ENCODE results near the gene GABPB2.

The GABPB2 gene

GRCh38 chr1:151145304-151146071 lies 74.9 kb downstream of the GABPB2 start:
- TF ChIP-seq CTCF (IDR thresholded peaks at IDR 0.05; ENCODE audit: low read length), result no peak
- TF ChIP-seq EZH2 (IDR thresholded peaks at IDR 0.05; ENCODE audit: borderline replicate concordance, low read length), result no peak
- no peaks in the 10 kb centered on the region for H3K9me2 ChIP-seq (ENCODE audit: low read depth, low read length)
- H3K9ac ChIP-seq (ENCODE audit: low read length), result no peak overlapping the region; the same call in 1 of the 2 replicates
- H3K27me3 ChIP-seq (ENCODE audit: insufficient read depth, low read length), result 0 out of 2 replicates have a peak, but pooled peaks cover 5% of the 10 kb centered on the region
- H3K4me3 ChIP-seq (ENCODE audit: low read depth, low read length, poor library complexity, severe bottlenecking), result peak overlapping the region; percentile 71
- H2AFZ ChIP-seq (ENCODE audit: low read length), result no peak overlapping the region
- H3K4me1 ChIP-seq (ENCODE audit: insufficient read depth, low read length, severe bottlenecking), result peaks cover 33% of the 10 kb centered on the region
- no peaks in the 10 kb centered on the region for H4K20me1 ChIP-seq (ENCODE audit: insufficient read depth, low read length)
- H3K9me3 ChIP-seq (ENCODE audit: low read length), result no peaks in the 10 kb centered on the region
- H3K79me2 ChIP-seq (ENCODE audit: insufficient read depth, low read length), result no peaks in the 10 kb centered on the region
- no peaks in the 10 kb centered on the region for H3K36me3 ChIP-seq (ENCODE audit: insufficient read depth, low read length)
- H3K27ac ChIP-seq (ENCODE audit: low read depth, low read length, poor library complexity, severe bottlenecking), result no peak overlapping the region
- no peaks in the 10 kb centered on the region for H3F3A ChIP-seq (ENCODE audit: insufficient read depth, low read length)
- H3K4me2 ChIP-seq (ENCODE audit: low read length), result peak overlapping the region; percentile 91

- H3K79me2 ChIP-seq (ENCODE audit: insufficient read depth, low read length), result no peaks in the 10 kb centered on the region
- no peak overlapping the region for H3K27ac ChIP-seq (ENCODE audit: low read depth, low read length, poor library complexity, severe bottlenecking)
- TF ChIP-seq EZH2 (IDR thresholded peaks at IDR 0.05; ENCODE audit: borderline replicate concordance, low read length) (no peak), CTCF (IDR thresholded peaks at IDR 0.05; ENCODE audit: low read length) (no peak)
- peak overlapping the region; percentile 91 for H3K4me2 ChIP-seq (ENCODE audit: low read length)
- H3F3A ChIP-seq (ENCODE audit: insufficient read depth, low read length), result no peaks in the 10 kb centered on the region
- no peaks in the 10 kb centered on the region for H3K36me3 ChIP-seq (ENCODE audit: insufficient read depth, low read length)
- peak overlapping the region; percentile 69 for H3K9ac ChIP-seq (ENCODE audit: low read length)
- H2AFZ ChIP-seq (ENCODE audit: low read length), result no peak overlapping the region
- 0 out of 2 replicates have a peak, but pooled peaks cover 5% of the 10 kb centered on the region for H3K27me3 ChIP-seq (ENCODE audit: insufficient read depth, low read length)
- H3K9me3 ChIP-seq (ENCODE audit: low read length), result no peaks in the 10 kb centered on the region
- no peaks in the 10 kb centered on the region for H4K20me1 ChIP-seq (ENCODE audit: insufficient read depth, low read length)
- no peaks in the 10 kb centered on the region for H3K9me2 ChIP-seq (ENCODE audit: low read depth, low read length)
- peaks cover 33% of the 10 kb centered on the region for H3K4me1 ChIP-seq (ENCODE audit: insufficient read depth, low read length, severe bottlenecking)
- peak overlapping the region; percentile 71 for H3K4me3 ChIP-seq (ENCODE audit: low read depth, low read length, poor library complexity, severe bottlenecking)
Observed at GRCh38 chr1:151146072-151146411, 75.5 kb downstream of the GABPB2 start.

DNA sequence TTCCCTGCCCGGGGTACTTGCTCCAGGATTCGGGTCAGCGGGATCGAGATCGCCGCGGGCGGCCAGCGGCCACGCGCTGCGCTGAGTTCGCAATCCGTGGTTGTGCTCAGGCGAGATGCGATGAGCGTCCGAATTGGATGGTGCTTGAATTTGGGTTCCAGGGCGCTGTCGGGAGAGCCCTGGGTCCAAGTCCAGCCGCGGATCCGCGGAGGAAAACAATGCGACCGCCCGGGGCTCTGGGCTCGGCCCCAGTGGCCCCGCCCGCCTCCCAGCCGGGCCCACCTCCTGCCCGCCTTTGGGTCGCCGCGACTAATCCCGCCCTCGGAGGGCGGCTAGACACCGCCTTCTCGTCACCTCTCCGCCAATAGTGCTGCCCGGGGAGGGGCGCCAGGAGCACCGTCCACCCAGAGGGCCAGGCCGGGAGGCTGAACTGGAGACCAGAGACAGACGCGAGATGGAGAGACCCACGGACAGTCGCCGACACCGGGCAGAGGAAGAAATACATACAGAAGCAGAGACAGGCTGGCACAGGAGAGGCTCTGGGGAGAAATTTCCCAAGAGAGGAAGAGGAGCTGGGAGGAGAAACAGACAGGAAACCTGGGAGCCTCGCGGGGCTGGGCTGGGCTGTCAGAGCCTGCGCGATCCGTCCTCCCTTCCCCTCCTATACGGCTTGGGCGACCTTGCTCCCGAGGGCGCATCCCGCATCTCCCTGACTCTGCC lies 76.0 kb downstream of the GABPB2 start, which contains the start of gene SEMA6C:
SEMA6C (minus strand) TSS at position 220 of the 720 bp plus-strand sequence. CDS start 4,010 bp downstream, outside the sequence.
- Histone ChIP-seq H3K4me1 (ENCODE audit: insufficient read depth, low read length, severe bottlenecking) (peaks cover 32% of the 10 kb centered on the region), H3K4me3 (ENCODE audit: low read depth, low read length, poor library complexity, severe bottlenecking) (peak within 1 kb of the TSS; percentile 71)
- no peak for TF ChIP-seq EZH2 (IDR thresholded peaks at IDR 0.05; ENCODE audit: borderline replicate concordance, low read length)
- TF ChIP-seq CTCF (IDR thresholded peaks at IDR 0.05; ENCODE audit: low read length), result no peak

More for the DNA sequence above, 76.0 kb downstream of the GABPB2 start, which contains the start of gene SEMA6C:
- H3K27ac ChIP-seq (ENCODE audit: low read depth, low read length, poor library complexity, severe bottlenecking), result no peak within 1 kb of the TSS
- no peaks in the 10 kb centered on the region for H3K9me3 ChIP-seq (ENCODE audit: low read length)
- no peak within 1 kb of the TSS for H2AFZ ChIP-seq (ENCODE audit: low read length)
- H3K9ac ChIP-seq (ENCODE audit: low read length), result peak within 1 kb of the TSS; percentile 69
- no peaks in the 10 kb centered on the region for H3K36me3 ChIP-seq (ENCODE audit: insufficient read depth, low read length)
- H3K79me2 ChIP-seq (ENCODE audit: insufficient read depth, low read length), result no peaks in the 10 kb centered on the region
- no peaks in the 10 kb centered on the region for H4K20me1 ChIP-seq (ENCODE audit: insufficient read depth, low read length)
- H3K4me2 ChIP-seq (ENCODE audit: low read length), result peak within 1 kb of the TSS; percentile 91
- H3F3A ChIP-seq (ENCODE audit: insufficient read depth, low read length), result no peaks in the 10 kb centered on the region
- H3K9me2 ChIP-seq (ENCODE audit: low read depth, low read length), result no peaks in the 10 kb centered on the region
- 0 out of 2 replicates have a peak, but pooled peaks cover 5% of the 10 kb centered on the region for H3K27me3 ChIP-seq (ENCODE audit: insufficient read depth, low read length)
